Cardiac muscle cell (in vitro differentiated cells and primary cell): Measurements from ENCODE around the gene RAPGEF4. TPM values are rescaled to one million over a fixed set of nuclear protein-coding genes. Genes with fewer than 3 reads are reported as not detected.
A peak's percentile ranks its signal among the peaks of the same experiment; 100 is the strongest.

Experiments
- DNase-seq, 2 donors: peaks; one replicate each; pipeline versions ENCODE4 v3.0.0 to v3.0.0-alpha.2; 2010 to 2017; ENCODE audit warnings: low read depth in 1 of 2, low spot score in 1 of 2
- H3K27ac ChIP-seq: fragments of 200-600 bp; sonication (generic); 2 replicates; pipeline ENCODE4 v1.5.1; 2016
- H3K27me3 ChIP-seq: fragments of 200-600 bp; sonication (generic); 2 replicates; pipeline ENCODE4 v1.6.0; 2016; ENCODE audit warnings: control low read depth
- H3K36me3 ChIP-seq: fragments of 200-600 bp; sonication (generic); 2 replicates; pipeline ENCODE4 v1.5.1; 2016; ENCODE audit warnings: control low read depth
- H3K4me1 ChIP-seq: fragments of 200-600 bp; sonication (generic); 2 replicates; pipeline ENCODE4 v1.8.1; 2017; ENCODE audit warnings: low read depth, mild to moderate bottlenecking, mixed run types
- H3K4me3 ChIP-seq: fragments of 200-600 bp; sonication (generic); 2 replicates; pipeline ENCODE4 v1.5.1; 2016; ENCODE audit warnings: mild to moderate bottlenecking
- H3K9me3 ChIP-seq: fragments of 200-600 bp; sonication (generic); 2 replicates; pipeline ENCODE4 v1.5.1; 2017; ENCODE audit warnings: low read depth, mild to moderate bottlenecking, control low read depth
- CTCF ChIP-seq: IDR thresholded peaks from 2 replicates; pipeline ENCODE4 v1.5.1; 2012; ENCODE audit warnings: low read depth, mild to moderate bottlenecking, low read length
- polyA plus RNA-seq: library from polyadenylated mRNA; unstranded; fragments of >200 nt; fragmentation: Nextera tagmentation; extraction: Ambion mirVana; gene quantifications from 2 replicates; pipeline ENCODE4 v1.2.1, GENCODE V29; 2016
- total RNA-seq: library from RNA; depleted of rRNA; stranded (reverse); fragments of >200 nt; gene quantifications from 2 replicates; pipeline ENCODE4 v1.2.3, GENCODE V29; 2016

Gene RAPGEF4
- total and polyA plus RNA-seq, 2 experiments from 2014 or later, result 5.3 to 21.2 TPM

GRCh38 chr2:173016451-173016850, 280.8 kb downstream of the RAPGEF4 start:
- DNase-seq, result no peak
- Histone ChIP-seq H3K4me1 (no peaks in the 10 kb centered on the region), H3K27me3 (no peaks in the 10 kb centered on the region), H3K36me3 (no peaks in the 10 kb centered on the region), H3K9me3 (no peaks in the 10 kb centered on the region), H3K4me3 (no peak overlapping the region), H3K27ac (no peak overlapping the region)
- no peak for TF ChIP-seq CTCF

GRCh38 chr2:173017646-173018420, 282.2 kb downstream of the RAPGEF4 start:
- no peak for TF ChIP-seq CTCF
- Histone ChIP-seq H3K27ac (no peak overlapping the region), H3K4me3 (no peak overlapping the region), H3K9me3 (no peaks in the 10 kb centered on the region), H3K36me3 (no peaks in the 10 kb centered on the region), H3K4me1 (no peaks in the 10 kb centered on the region), H3K27me3 (no peaks in the 10 kb centered on the region)
- DNase-seq, result no peak

GRCh38 chr2:173019755-173020154, 284.1 kb downstream of the RAPGEF4 start:
- DNase-seq, result no peak
- TF ChIP-seq CTCF, result no peak
- no peak overlapping the region for H3K4me3 ChIP-seq
- no peaks in the 10 kb centered on the region for H3K36me3 ChIP-seq
- no peaks in the 10 kb centered on the region for H3K27me3 ChIP-seq
- H3K9me3 ChIP-seq, result no peaks in the 10 kb centered on the region
- H3K4me1 ChIP-seq, result no peaks in the 10 kb centered on the region
- H3K27ac ChIP-seq, result no peak overlapping the region

GRCh38 chr2:173021939-173022371, 286.3 kb downstream of the RAPGEF4 start:
- Histone ChIP-seq H3K36me3 (no peaks in the 10 kb centered on the region), H3K27ac (no peak overlapping the region), H3K4me1 (no peaks in the 10 kb centered on the region), H3K9me3 (no peaks in the 10 kb centered on the region), H3K27me3 (no peaks in the 10 kb centered on the region), H3K4me3 (no peak overlapping the region)
- DNase-seq, result peak in 1 of 2 donors; percentile 46
- peak; percentile 52 for TF ChIP-seq CTCF

- H3K9me3 ChIP-seq, result no peaks in the 10 kb centered on the region
- H3K4me1 ChIP-seq, result peaks cover 11% of the 10 kb centered on the region
- H3K27ac ChIP-seq, result no peak overlapping the region
- no peaks in the 10 kb centered on the region for H3K36me3 ChIP-seq
- H3K27me3 ChIP-seq, result no peaks in the 10 kb centered on the region
- TF ChIP-seq CTCF, result no peak
- DNase-seq, result no peak
- H3K4me3 ChIP-seq, result no peak overlapping the region
Measured at GRCh38 chr2:173023718-173024117, 288.1 kb downstream of the RAPGEF4 start.
